ENCODE measurements around the gene GPR35.

The GPR35 gene

GRCh38 chr2:240584486-240585031 lies 40.7 kb upstream of the GPR35 start:
- TF ChIP-seq, protein P1, sequence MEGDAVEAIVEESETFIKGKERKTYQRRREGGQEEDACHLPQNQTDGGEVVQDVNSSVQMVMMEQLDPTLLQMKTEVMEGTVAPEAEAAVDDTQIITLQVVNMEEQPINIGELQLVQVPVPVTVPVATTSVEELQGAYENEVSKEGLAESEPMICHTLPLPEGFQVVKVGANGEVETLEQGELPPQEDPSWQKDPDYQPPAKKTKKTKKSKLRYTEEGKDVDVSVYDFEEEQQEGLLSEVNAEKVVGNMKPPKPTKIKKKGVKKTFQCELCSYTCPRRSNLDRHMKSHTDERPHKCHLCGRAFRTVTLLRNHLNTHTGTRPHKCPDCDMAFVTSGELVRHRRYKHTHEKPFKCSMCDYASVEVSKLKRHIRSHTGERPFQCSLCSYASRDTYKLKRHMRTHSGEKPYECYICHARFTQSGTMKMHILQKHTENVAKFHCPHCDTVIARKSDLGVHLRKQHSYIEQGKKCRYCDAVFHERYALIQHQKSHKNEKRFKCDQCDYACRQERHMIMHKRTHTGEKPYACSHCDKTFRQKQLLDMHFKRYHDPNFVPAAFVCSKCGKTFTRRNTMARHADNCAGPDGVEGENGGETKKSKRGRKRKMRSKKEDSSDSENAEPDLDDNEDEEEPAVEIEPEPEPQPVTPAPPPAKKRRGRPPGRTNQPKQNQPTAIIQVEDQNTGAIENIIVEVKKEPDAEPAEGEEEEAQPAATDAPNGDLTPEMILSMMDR (conservative IDR thresholded peaks at IDR 0.05; ENCODE audit: low read depth): no peak
- POLR2A ChIA-PET (ENCODE audit: low non-redundant PET): interaction anchor here (0.5 to 2.4 kb wide), 2 partner anchors 18 to 80 kb away, joined by 3 to 12 read pairs; no protein-coding TSS in a partner anchor
- CTCF ChIA-PET: interaction anchor here (0.5 to 1.2 kb wide), 3 partner anchors 19 to 245 kb away, joined by 3 read pairs; no protein-coding TSS in a partner anchor
- H3K27ac ChIP-seq: peak overlapping the region; percentile 89
- DNase-seq (ENCODE audit: low spot score): no peak

GRCh38 chr2:240585101-240585500 lies 40.2 kb upstream of the GPR35 start:
- TF ChIP-seq, protein P1 (conservative IDR thresholded peaks at IDR 0.05; ENCODE audit: low read depth): no peak
- CTCF ChIA-PET: interaction anchor here (0.5 to 1.2 kb wide), 2 partner anchors 19 to 23 kb away, joined by 3 read pairs; no protein-coding TSS in a partner anchor
- no peak for DNase-seq (ENCODE audit: low spot score)
- POLR2A ChIA-PET (ENCODE audit: low non-redundant PET): interaction anchor here (1.2 to 2.4 kb wide), 3 partner anchors 19 to 71 kb away, joined by 3 to 12 read pairs (median 8); partner anchors contain the start of gene DUSP28
- peak overlapping the region; percentile 89 for H3K27ac ChIP-seq

DNA sequence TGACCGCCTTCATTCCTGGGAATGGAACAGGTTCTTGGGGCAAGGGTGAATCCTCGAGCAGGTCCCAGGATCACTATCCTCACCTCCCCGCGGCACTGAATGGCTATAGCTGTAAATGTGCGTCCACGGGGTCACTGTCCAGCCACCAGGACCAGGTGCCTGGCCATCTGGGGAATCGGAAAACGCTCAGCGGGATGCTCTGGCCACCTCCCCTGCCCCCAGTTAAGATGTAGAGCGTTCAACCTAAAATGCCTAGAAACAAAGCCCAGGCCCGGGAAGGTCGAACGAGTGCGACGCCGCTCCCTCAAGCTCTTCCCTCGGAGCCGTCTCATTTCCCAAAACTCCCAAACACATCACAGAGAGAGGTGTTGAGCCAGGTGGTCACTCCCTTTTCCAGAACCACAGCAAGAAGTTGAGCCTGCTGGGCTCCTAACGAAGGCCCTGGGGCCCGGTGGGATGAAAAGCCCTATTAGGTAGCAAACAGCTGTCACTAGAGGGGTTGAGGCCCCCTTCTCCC lies 39.5 kb upstream of the GPR35 start:
- TF ChIP-seq, protein P1 (conservative IDR thresholded peaks at IDR 0.05; ENCODE audit: low read depth): no peak
- H3K27ac ChIP-seq: peak overlapping the region; percentile 89
- POLR2A ChIA-PET (ENCODE audit: low non-redundant PET): interaction anchor here (0.6 to 2.4 kb wide), 5 partner anchors 17 to 71 kb away, joined by 3 to 12 read pairs (median 4); partner anchors contain the start of gene DUSP28
- no peak for DNase-seq (ENCODE audit: low spot score)
- CTCF ChIA-PET: interaction anchor here (0.6 kb wide), 1 partner anchor 454 kb away, joined by 4 read pairs; no protein-coding TSS in a partner anchor

GRCh38 chr2:240586198-240586918 lies 38.9 kb upstream of the GPR35 start, which contains the start of gene CAPN10:
Gene CAPN10 (plus strand): TSS chr2:240586734. CDS start chr2:240586912, 178 bp downstream.
- peak within 1 kb of the TSS; percentile 89 for H3K27ac ChIP-seq

DNA sequence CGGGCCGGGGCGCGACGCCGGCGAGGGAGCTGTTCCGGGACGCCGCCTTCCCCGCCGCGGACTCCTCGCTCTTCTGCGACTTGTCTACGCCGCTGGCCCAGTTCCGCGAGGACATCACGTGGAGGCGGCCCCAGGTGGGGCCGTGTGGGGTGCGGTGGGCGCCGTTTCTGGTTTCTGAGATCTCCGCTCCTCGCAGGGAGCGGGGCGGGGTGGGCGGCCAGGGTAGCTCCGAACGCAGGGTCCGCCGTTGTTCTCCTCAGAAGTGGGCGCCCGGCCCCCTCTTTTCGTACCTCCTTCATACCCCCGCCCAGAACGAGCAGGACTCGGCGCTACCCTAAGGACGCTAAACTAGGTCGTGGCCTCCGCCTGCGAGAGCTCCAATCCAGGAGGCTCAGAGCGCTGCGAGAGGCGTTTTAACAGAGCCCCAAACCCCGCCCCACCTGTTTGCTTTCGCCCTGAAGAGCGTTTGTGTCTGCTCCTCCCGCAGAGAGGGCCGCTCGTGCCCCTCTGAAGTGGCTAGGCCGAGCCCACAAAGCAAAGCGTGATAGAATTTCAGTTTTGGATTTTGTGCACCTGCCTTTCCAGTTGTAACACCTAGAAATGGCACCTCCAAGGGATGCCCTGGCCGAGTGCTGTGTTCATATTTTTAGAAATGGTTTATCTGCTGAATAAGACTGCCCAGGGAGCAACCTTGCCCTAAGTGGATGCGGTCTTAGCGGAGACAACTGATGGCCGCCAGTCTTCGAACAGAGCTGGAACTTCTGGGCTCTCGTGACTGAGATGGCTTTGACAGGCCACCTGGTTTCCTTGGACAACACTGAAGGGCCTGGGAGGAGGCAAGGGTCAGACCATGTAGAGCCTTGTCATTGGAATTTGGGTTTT lies 38.1 kb upstream of the GPR35 start:
- H3K27ac ChIP-seq: peak overlapping the region; percentile 89
- no peak for DNase-seq (ENCODE audit: low spot score)
- TF ChIP-seq, protein P1 (conservative IDR thresholded peaks at IDR 0.05; ENCODE audit: low read depth): no peak
- ChIA-PET CTCF (interaction anchor here (0.7 to 1.1 kb wide), 4 partner anchors 18 to 310 kb away, joined by 3 to 5 read pairs (median 3); no protein-coding TSS in a partner anchor), POLR2A (ENCODE audit: low non-redundant PET) (interaction anchor here (1.2 to 2.4 kb wide), 3 partner anchors 18 to 27 kb away, joined by 4 to 12 read pairs (median 8); partner anchors contain the start of gene DUSP28)

More at GRCh38 chr2:240586198-240586918, 38.9 kb upstream of the GPR35 start, which contains the start of gene CAPN10:
- peak; percentile 96 for DNase-seq (ENCODE audit: low spot score)
- ChIA-PET POLR2A (ENCODE audit: low non-redundant PET) (interaction anchor here (0.6 to 2.4 kb wide), 5 partner anchors 17 to 72 kb away, joined by 3 to 12 read pairs (median 4); partner anchors contain the start of gene DUSP28), CTCF (interaction anchor here (0.6 to 1.1 kb wide), 3 partner anchors 17 to 454 kb away, joined by 3 to 5 read pairs (median 4); no protein-coding TSS in a partner anchor)
- TF ChIP-seq, protein P1 (conservative IDR thresholded peaks at IDR 0.05; ENCODE audit: low read depth): no peak
